Left forelimb (tissue), 1 donor: ENCODE results near the gene ATP6V0C.
"Not testable (repeated sequence)": the region's sequence is repeated elsewhere in the genome, so short reads cannot be mapped to it uniquely, and the experiment has no call there.

ENCODE experiments used
- DNase-seq: peaks from one replicate; pipeline ENCODE4 v3.0.0-alpha.2; 2018; ENCODE audit warnings: low spot score

ATP6V0C gene

GRCh38 chr16:2529961-2530628 is 16.3 kb downstream of the ATP6V0C start:
- no peak for DNase-seq

- no peak for DNase-seq
Observed at GRCh38 chr16:2530629-2531318, 17.0 kb downstream of the ATP6V0C start.

- DNase-seq: no peak
Observed at GRCh38 chr16:2531371-2531695, 17.6 kb downstream of the ATP6V0C start, which contains the start of gene CEMP1. TSS of gene CEMP1 (minus strand) at chr16:2531408. CDS start at chr16:2531073, 335 bp downstream.

GRCh38 chr16:2531696-2532493 is 18.1 kb downstream of the ATP6V0C start:
- DNase-seq: peak; percentile 98

GRCh38 chr16:2532494-2533141 is 18.9 kb downstream of the ATP6V0C start:
- DNase-seq: peak; percentile 74

GRCh38 chr16:2533142-2533755 is 19.5 kb downstream of the ATP6V0C start:
- not testable (repeated sequence) for DNase-seq

- no peak for DNase-seq
Observed at GRCh38 chr16:2533912-2534311, 20.2 kb downstream of the ATP6V0C start.

- not testable (repeated sequence) for DNase-seq
Observed at GRCh38 chr16:2534335-2534734, 20.6 kb downstream of the ATP6V0C start.

GRCh38 chr16:2535625-2536013 is 21.9 kb downstream of the ATP6V0C start:
- no peak for DNase-seq

- peak; percentile 96 for DNase-seq
Observed at GRCh38 chr16:2537451-2538379, 24.0 kb downstream of the ATP6V0C start, which contains the start of gene PDPK1. TSS of gene PDPK1 (plus strand) at chr16:2538021. CDS start at chr16:2538113, 92 bp downstream.

- not testable (repeated sequence) for DNase-seq
Observed at GRCh38 chr16:2539192-2539844, 25.6 kb downstream of the ATP6V0C start.

GRCh38 chr16:2539845-2540458 is 26.2 kb downstream of the ATP6V0C start:
- DNase-seq: not testable (repeated sequence)

- not testable (repeated sequence) for DNase-seq
Observed at GRCh38 chr16:2540912-2541311, 27.2 kb downstream of the ATP6V0C start.

GRCh38 chr16:2541409-2541808 is 27.7 kb downstream of the ATP6V0C start:
- not testable (repeated sequence) for DNase-seq

GRCh38 chr16:2543771-2544170 is 30.0 kb downstream of the ATP6V0C start:
- not testable (repeated sequence) for DNase-seq

- not testable (repeated sequence) for DNase-seq
Observed at GRCh38 chr16:2550283-2550878, 36.6 kb downstream of the ATP6V0C start.

- DNase-seq: not testable (repeated sequence)
Observed at GRCh38 chr16:2551420-2551889, 37.7 kb downstream of the ATP6V0C start.

GRCh38 chr16:2554709-2555425 is 41.1 kb downstream of the ATP6V0C start:
- DNase-seq: not testable (repeated sequence)
